MM.1S (cell line): ENCODE results near the gene MRPL28.

Experiments
- CTCF ChIP-seq: fragments of 300-600 bp; sonication (generic); IDR thresholded peaks from 2 replicates; pipeline ENCODE4 v1.5.1; 2016; ENCODE audit warnings: antibody characterized with exemption, low read length, mixed read lengths
- EZH2 ChIP-seq: fragments of 300-600 bp; sonication (generic); optimal IDR thresholded peaks from 2 replicates; pipeline ENCODE3; 2017; ENCODE audit warnings: low read depth, mild to moderate bottlenecking, antibody characterized with exemption, low read length, mixed read lengths

GRCh38 chr16:318628-319027, 51.7 kb downstream of the MRPL28 start:
- TF ChIP-seq CTCF: no peak
- no peak for TF ChIP-seq EZH2
